Naive thymus-derived CD4-positive, alpha-beta T cell (primary cell): ENCODE results near the gene INO80B. TPM values are rescaled to one million over a fixed set of nuclear protein-coding genes. Genes with fewer than 3 reads are reported as not detected.
"Not testable (repeated sequence)": the region's sequence is repeated elsewhere in the genome, so short reads cannot be mapped to it uniquely, and the experiment has no call there.

Experiments
- ATAC-seq: fragments of 150-1000 bp; cut with Tn5 transposase; 2 replicates; pipeline ENCODE4 v1.10.0; 2021; ENCODE audit warnings: mild to moderate bottlenecking, moderate library complexity
- CTCF ChIA-PET: fragments of 350-600 bp; sonication (Branson Sonifier 250); formaldehyde crosslinking; loops from one replicate; lab custom pipeline; 2021; ENCODE audit warnings: antibody characterized with exemption; lab: Charles Lee
- POLR2A ChIA-PET: fragments of 350-600 bp; sonication (Branson Sonifier 250); formaldehyde crosslinking; loops from one replicate; lab custom pipeline; 2021; ENCODE audit warnings: antibody characterized with exemption, inconsistent platforms; lab: Charles Lee
- DNase-seq, 9 donors: peaks; one replicate each; pipeline versions ENCODE4 v3.0.0 to v3.0.0-alpha.2; 2020 to 2022; ENCODE audit warnings: mixed read lengths in 1 of 9
- H3K27ac ChIP-seq: one replicate; pipeline ENCODE4 v1.7.0; 2013; ENCODE audit warnings: mild to moderate bottlenecking, low read depth, low read length, moderate library complexity
- H3K27me3 ChIP-seq, 2 donors: one replicate each; pipeline ENCODE4 v1.7.0; 2013; ENCODE audit warnings: low read length in 2 of 2, mild to moderate bottlenecking in 2 of 2, moderate library complexity in 2 of 2; ENCODE audit not compliant: control insufficient read depth in 2 of 2, insufficient read depth in 2 of 2
- H3K36me3 ChIP-seq, 3 experiments: 1 replicate in 2 of 3; 2 replicates in 1 of 3; pipeline ENCODE4 v1.7.0; 2013; ENCODE audit warnings: low read length in 3 of 3, mild to moderate bottlenecking in 3 of 3, moderate library complexity in 1 of 3; ENCODE audit not compliant: insufficient read depth in 3 of 3, control insufficient read depth in 2 of 3
- H3K4me1 ChIP-seq, 2 donors: one replicate each; pipeline ENCODE4 v1.7.0; 2013; ENCODE audit warnings: low read length in 2 of 2, mild to moderate bottlenecking in 2 of 2, moderate library complexity in 1 of 2; ENCODE audit not compliant: control insufficient read depth in 2 of 2, insufficient read depth in 2 of 2
- H3K4me3 ChIP-seq: 2 replicates; pipeline ENCODE4 v1.7.0; 2013; ENCODE audit warnings: mild to moderate bottlenecking, low read length
- H3K9me3 ChIP-seq, 3 experiments: 1 replicate in 2 of 3; 2 replicates in 1 of 3; pipeline ENCODE4 v1.7.0; 2013; ENCODE audit warnings: low read length in 3 of 3; ENCODE audit not compliant: control insufficient read depth in 2 of 3
- H3K27ac Mint-ChIP-seq, 9 donors: one replicate each; pipeline ENCODE4 v1.8.0; 2020 to 2022; ENCODE audit warnings: mixed read lengths in 9 of 9, mild to moderate bottlenecking in 8 of 9, moderate library complexity in 5 of 9, inconsistent platforms in 2 of 9
- H3K27me3 Mint-ChIP-seq, 5 donors: one replicate each; pipeline ENCODE4 v1.8.0; 2021 to 2022; ENCODE audit warnings: mixed read lengths in 5 of 5, mild to moderate bottlenecking in 1 of 5
- H3K36me3 Mint-ChIP-seq, 5 donors: one replicate each; pipeline ENCODE4 v1.8.0; 2020 to 2022; ENCODE audit warnings: mixed read lengths in 5 of 5, mild to moderate bottlenecking in 3 of 5, inconsistent platforms in 1 of 5
- H3K4me1 Mint-ChIP-seq, 7 donors: one replicate each; pipeline ENCODE4 v1.8.0; 2020 to 2022; ENCODE audit warnings: mixed read lengths in 7 of 7, mild to moderate bottlenecking in 3 of 7, inconsistent platforms in 1 of 7
- H3K4me3 Mint-ChIP-seq, 10 donors: one replicate each; pipeline ENCODE4 v1.8.0; 2020 to 2022; ENCODE audit warnings: mild to moderate bottlenecking in 10 of 10, mixed read lengths in 10 of 10, moderate library complexity in 6 of 10, inconsistent platforms in 2 of 10
- H3K9me3 Mint-ChIP-seq, 11 donors: one replicate each; pipeline ENCODE4 v1.8.0; 2020 to 2022; ENCODE audit warnings: mixed read lengths in 11 of 11, mild to moderate bottlenecking in 4 of 11, inconsistent platforms in 1 of 11, moderate library complexity in 1 of 11
- intact Hi-C, 2 donors: fragments of 100-400 bp; cut with micrococcal nuclease; formaldehyde crosslinking; loops; one replicate each; pipeline ENCODE4 v1.15.1; 2023
- polyA plus RNA-seq, 2 donors: library from polyadenylated mRNA; unstranded; fragments of 300-500 nt; fragmentation: Illumina TruSeq; gene quantifications; one replicate each; pipeline ENCODE4 v1.2.3, GENCODE V29; 2021
- total RNA-seq, 6 experiments: library from RNA in 5 of 6; stranded (reverse) in 5 of 6; gene quantifications; 1 replicate in 5 of 6; 2 replicates in 1 of 6; pipeline ENCODE4 v1.2.3 and lab custom pipeline; 2021 to 2026

INO80B gene
- total and polyA plus RNA-seq, 7 experiments from 2014 or later = 11.6 to 96.5 (median 44.9) TPM

GRCh38 chr2:74460187-74460586 lies 5.3 kb downstream of the INO80B start:
- Mint-ChIP-seq H3K36me3 (peaks cover 0 to 12% (median 6%) of the 10 kb centered on the region in 5 donors), H3K27ac (peak overlapping the region in 5 of 9 donors; percentile 34 to 100 (median 91)), H3K4me1 (peaks cover 28 to 63% (median 54%) of the 10 kb centered on the region in 7 donors), H3K4me3 (peak overlapping the region in 9 of 10 donors; percentile 87 to 99 (median 97))
- ChIA-PET POLR2A (interaction anchor here (1.0 to 10.8 kb wide), 3 partner anchors 10 to 21 kb away, joined by 3 to 197 read pairs (median 177); partner anchors contain the start of genes CCDC142, MRPL53 and TTC31), CTCF (interaction anchor here (0.5 kb wide), 1 partner anchor 635 kb away, joined by 3 read pairs; no protein-coding TSS in a partner anchor)
- H3K27ac ChIP-seq, H3K9me3 Mint-ChIP-seq, H3K4me3 ChIP-seq, DNase-seq, H3K27me3 Mint-ChIP-seq, H3K9me3 ChIP-seq, intact Hi-C loops, ATAC-seq, H3K27me3 ChIP-seq: not testable (repeated sequence)
- Histone ChIP-seq H3K36me3 (peaks cover 0 to 29% (median 0%) of the 10 kb centered on the region in 3 experiments), H3K4me1 (peaks cover 35 to 36% of the 10 kb centered on the region in 2 donors)

GRCh38 chr2:74461187-74462053 lies 6.5 kb downstream of the INO80B start:
- peaks cover 23% of the 10 kb centered on the region in 2 donors for H3K4me1 ChIP-seq
- H3K27me3 ChIP-seq = no peaks in the 10 kb centered on the region
- Mint-ChIP-seq H3K27ac (peak overlapping the region in 2 of 9 donors; percentile 51 to 76), H3K4me1 (peaks cover 15 to 61% (median 50%) of the 10 kb centered on the region in 7 donors), H3K27me3 (peaks cover 0 to 2% (median 0%) of the 10 kb centered on the region in 5 donors), H3K9me3 (peaks cover 0 to 8% (median 0%) of the 10 kb centered on the region in 11 donors), H3K36me3 (peaks cover 0 to 9% (median 6%) of the 10 kb centered on the region in 5 donors), H3K4me3 (peak overlapping the region in 2 of 10 donors; percentile 20 to 34)
- ChIA-PET CTCF (no interaction called here), POLR2A (interaction anchor here (0.9 to 10.8 kb wide), 4 partner anchors 8 to 20 kb away, joined by 3 to 197 read pairs (median 90); partner anchors contain the start of genes CCDC142, MRPL53 and TTC31)
- intact Hi-C loops = no loop called here
- ATAC-seq = no peak
- no peak overlapping the region for H3K4me3 ChIP-seq
- no peaks in the 10 kb centered on the region for H3K9me3 ChIP-seq
- no peak overlapping the region for H3K27ac ChIP-seq
- no peak for DNase-seq
- H3K36me3 ChIP-seq = peaks cover 0 to 29% (median 0%) of the 10 kb centered on the region in 3 experiments

- DNase-seq = no peak
- H3K9me3 Mint-ChIP-seq = peaks cover 0 to 4% (median 0%) of the 10 kb centered on the region in 11 donors
- Histone ChIP-seq H3K27ac (no peak overlapping the region), H3K4me1 (peaks cover 15% of the 10 kb centered on the region in 2 donors), H3K27me3 (no peaks in the 10 kb centered on the region), H3K36me3 (peaks cover 0 to 29% (median 0%) of the 10 kb centered on the region in 3 experiments), H3K4me3 (no peak overlapping the region), H3K9me3 (no peaks in the 10 kb centered on the region)
- intact Hi-C loops = no loop called here
- H3K4me1 Mint-ChIP-seq = peaks cover 7 to 53% (median 42%) of the 10 kb centered on the region in 7 donors
- H3K27ac Mint-ChIP-seq = peak overlapping the region in 3 of 9 donors; percentile 18 to 78 (median 51)
- H3K36me3 Mint-ChIP-seq = peaks cover 0 to 9% (median under 1%) of the 10 kb centered on the region in 5 donors
- no peak for ATAC-seq
- ChIA-PET CTCF (no interaction called here), POLR2A (interaction anchor here (0.9 to 10.8 kb wide), 3 partner anchors 9 to 19 kb away, joined by 3 to 197 read pairs (median 177); partner anchors contain the start of genes CCDC142, MRPL53 and TTC31)
- H3K27me3 Mint-ChIP-seq = peaks cover 0 to 2% (median 0%) of the 10 kb centered on the region in 5 donors
- peak overlapping the region in 5 of 10 donors; percentile 10 to 95 (median 42) for H3K4me3 Mint-ChIP-seq
Measured at GRCh38 chr2:74462054-74462785, 7.3 kb downstream of the INO80B start.

- Histone ChIP-seq H3K27me3 (no peaks in the 10 kb centered on the region), H3K27ac (no peak overlapping the region), H3K4me1 (peaks cover 15% of the 10 kb centered on the region in 2 donors), H3K9me3 (no peaks in the 10 kb centered on the region), H3K4me3 (no peak overlapping the region), H3K36me3 (peaks cover 0 to 29% (median 0%) of the 10 kb centered on the region in 3 experiments)
- DNase-seq (no peak), ATAC-seq (no peak)
- Mint-ChIP-seq H3K27me3 (peaks cover 0 to 2% (median 0%) of the 10 kb centered on the region in 5 donors), H3K36me3 (peaks cover 0 to 9% (median 0%) of the 10 kb centered on the region in 5 donors), H3K27ac (peak overlapping the region in 5 of 9 donors; percentile 18 to 78 (median 59)), H3K4me1 (peaks cover 6 to 51% (median 42%) of the 10 kb centered on the region in 7 donors), H3K9me3 (peaks cover 0 to 4% (median 0%) of the 10 kb centered on the region in 11 donors), H3K4me3 (peak overlapping the region; percentile 10 to 95 (median 67))
- CTCF ChIA-PET = no interaction called here
- intact Hi-C loops = no loop called here
- POLR2A ChIA-PET = interaction anchor here (0.6 to 10.8 kb wide), 3 partner anchors 11 to 82 kb away, joined by 3 to 197 read pairs (median 177); partner anchors contain the start of genes CCDC142, MRPL53 and TTC31
Measured at GRCh38 chr2:74462786-74463105, 7.9 kb downstream of the INO80B start.

- Histone ChIP-seq H3K4me3 (peak overlapping the region; percentile 96), H3K4me1 (peaks cover 9 to 10% of the 10 kb centered on the region in 2 donors), H3K27ac (peak overlapping the region; percentile 98), H3K27me3 (no peaks in the 10 kb centered on the region), H3K36me3 (peaks cover 0 to 29% (median 0%) of the 10 kb centered on the region in 3 experiments), H3K9me3 (no peaks in the 10 kb centered on the region)
- peak overlapping the region; percentile 72 to 100 (median 96) for H3K4me3 Mint-ChIP-seq
- H3K4me1 Mint-ChIP-seq = peaks cover 4 to 40% (median 29%) of the 10 kb centered on the region in 7 donors
- H3K9me3 Mint-ChIP-seq = no peaks in the 10 kb centered on the region
- POLR2A ChIA-PET = interaction anchor here (0.8 to 6.5 kb wide), 6 partner anchors 7 to 62 kb away, joined by 4 to 64 read pairs (median 8); partner anchors contain the start of genes CCDC142, DQX1, INO80B and MRPL53
- CTCF ChIA-PET = interaction anchor here (0.6 kb wide), 1 partner anchor 12 kb away, joined by 4 read pairs; no protein-coding TSS in a partner anchor
- intact Hi-C loops = loop anchor here in 1 of 2 donors (1.0 kb wide), 1 partner anchor 8 kb away; the partner anchor contains the start of gene MRPL53
- no peak for DNase-seq
- H3K36me3 Mint-ChIP-seq = peaks cover 0 to 9% (median 0%) of the 10 kb centered on the region in 5 donors
- H3K27ac Mint-ChIP-seq = peak overlapping the region; percentile 21 to 97 (median 88)
- no peaks in the 10 kb centered on the region for H3K27me3 Mint-ChIP-seq
- ATAC-seq = no peak
Measured at GRCh38 chr2:74464406-74464805, 9.5 kb downstream of the INO80B start.
